Left hindlimb (tissue), 1 donor: Measurements from ENCODE around the gene L3HYPDH.
"Not testable (repeated sequence)": the region's sequence is repeated elsewhere in the genome, so short reads cannot be mapped to it uniquely, and the experiment has no call there.

Experiments
- DNase-seq: peaks from one replicate; pipeline ENCODE4 v3.0.0-alpha.2; 2018

Gene L3HYPDH

DNA sequence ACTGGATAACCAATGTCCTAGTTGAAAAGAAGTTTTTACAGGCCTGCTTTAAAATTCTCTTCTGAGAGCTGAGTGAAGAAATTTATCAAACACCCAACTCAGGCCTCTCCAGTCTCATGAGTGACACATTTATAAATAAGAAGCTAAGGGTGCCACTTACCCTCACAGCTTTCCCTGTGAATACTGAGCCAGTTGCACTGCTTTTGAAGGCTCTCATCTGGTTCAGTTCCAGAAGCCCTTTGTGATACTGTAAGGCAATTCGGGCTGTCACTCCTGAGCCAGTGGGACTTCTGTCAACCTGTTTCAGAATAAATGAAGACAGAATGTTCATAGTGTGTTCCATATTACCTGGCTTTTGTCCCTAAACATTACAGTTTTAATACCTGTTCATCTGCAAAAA, 8.5 kb downstream of the L3HYPDH start:
- DNase-seq, result no peak

DNA sequence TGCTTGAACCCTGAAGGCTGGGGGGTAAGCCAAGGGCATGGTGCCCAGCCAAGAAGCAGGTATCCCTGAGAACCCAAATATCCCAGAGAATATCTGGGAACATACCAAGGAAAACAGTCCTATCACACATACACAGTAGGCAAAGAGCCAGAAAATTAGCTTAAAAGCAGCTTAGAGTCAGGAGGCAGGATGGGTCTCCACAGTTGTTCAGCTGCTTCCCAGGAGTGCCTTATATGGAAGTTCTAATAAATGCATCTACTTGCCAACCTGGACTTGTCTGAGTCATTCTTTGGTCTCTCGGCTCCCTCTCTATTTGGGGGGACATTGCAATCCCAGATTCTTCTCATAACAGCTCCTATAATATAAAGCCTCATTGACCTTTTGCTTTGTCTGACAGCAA, 10.0 kb downstream of the L3HYPDH start:
- DNase-seq, result no peak

DNA sequence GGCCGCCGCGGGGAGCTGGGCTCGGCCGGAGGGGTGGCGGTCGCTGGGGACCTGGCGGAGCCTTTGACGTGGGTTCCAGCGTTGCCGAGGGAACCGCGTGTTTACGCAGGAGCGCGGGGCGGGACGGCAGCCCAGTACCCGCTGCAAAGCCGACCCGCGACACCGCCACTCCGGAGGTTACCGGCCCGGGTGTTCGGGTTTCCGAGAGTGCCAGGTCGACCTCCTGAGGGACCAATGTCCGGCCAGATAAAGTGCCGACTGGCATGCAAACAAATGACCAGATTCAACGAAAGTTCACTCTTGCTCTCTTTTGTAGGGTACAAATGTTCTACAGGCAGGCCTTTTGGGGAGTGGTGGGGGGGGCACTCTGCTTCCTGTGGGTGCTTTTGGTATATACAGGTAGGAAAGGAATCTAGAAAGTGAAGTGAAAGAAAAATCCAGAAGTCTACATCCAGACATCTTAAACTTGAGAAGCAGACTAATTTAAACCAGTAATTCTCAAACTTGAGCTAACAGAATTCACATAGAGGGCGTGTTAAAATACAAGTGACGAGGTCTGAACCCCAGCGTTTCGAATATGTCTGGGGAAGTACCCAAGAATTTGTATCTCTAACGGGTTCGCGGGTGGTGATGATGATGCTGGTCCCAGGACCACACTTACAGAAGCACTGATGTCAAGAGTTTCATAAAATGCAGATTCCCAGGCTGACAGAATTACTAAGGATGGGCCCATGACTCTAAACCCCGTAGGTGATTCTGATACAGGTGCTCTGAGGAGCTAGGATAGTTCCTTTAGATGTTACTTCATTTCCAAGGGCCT, 18.7 kb downstream of the L3HYPDH start, which contains the start of gene GPR135:
GPR135 (minus strand) TSS at position 65 of the 820 bp plus-strand sequence. CDS start 154 bp downstream, outside the sequence.
- DNase-seq, result no peak

DNA sequence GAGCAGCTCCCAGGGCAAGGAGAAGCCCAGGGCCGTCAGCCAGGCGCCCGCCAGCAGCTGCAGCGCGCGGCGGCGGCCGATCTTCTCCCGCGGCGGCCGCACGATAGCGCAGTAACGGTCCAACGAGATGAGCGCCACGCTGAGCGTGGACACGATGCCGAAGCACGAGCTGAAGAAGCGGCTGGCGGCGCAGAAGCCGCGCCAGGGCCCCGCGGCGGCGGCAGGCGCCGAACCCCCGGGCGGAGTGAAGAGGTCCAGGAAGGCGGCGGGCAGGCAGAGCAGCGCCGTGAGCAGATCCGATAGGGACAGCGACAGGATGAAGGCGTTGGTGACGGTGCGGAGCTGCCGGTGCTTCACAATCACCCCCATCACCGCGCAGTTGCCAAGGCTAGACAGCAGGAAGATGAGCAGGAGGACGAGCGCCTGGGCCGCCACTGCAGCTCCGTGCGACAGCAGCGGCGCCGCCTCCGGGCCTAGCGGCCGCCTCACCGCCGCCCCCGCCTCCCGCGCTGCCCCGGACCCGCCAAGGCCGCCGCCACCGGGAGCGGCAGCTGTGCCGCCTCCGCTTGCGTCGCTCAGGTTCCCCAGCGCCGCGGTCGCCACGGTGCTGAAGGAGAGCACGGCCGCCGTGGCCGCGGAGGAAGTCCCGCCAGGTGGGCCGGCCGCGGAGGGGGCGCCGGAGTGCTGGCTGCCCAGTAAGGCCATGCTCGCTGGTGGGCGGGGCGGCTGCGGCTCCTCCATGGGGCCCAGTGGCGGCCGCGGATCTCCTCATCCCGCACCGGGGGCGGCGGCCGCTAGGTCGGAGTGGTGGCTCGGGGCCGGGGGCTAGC, 19.5 kb downstream of the L3HYPDH start:
- peak; percentile 84 for DNase-seq

DNA sequence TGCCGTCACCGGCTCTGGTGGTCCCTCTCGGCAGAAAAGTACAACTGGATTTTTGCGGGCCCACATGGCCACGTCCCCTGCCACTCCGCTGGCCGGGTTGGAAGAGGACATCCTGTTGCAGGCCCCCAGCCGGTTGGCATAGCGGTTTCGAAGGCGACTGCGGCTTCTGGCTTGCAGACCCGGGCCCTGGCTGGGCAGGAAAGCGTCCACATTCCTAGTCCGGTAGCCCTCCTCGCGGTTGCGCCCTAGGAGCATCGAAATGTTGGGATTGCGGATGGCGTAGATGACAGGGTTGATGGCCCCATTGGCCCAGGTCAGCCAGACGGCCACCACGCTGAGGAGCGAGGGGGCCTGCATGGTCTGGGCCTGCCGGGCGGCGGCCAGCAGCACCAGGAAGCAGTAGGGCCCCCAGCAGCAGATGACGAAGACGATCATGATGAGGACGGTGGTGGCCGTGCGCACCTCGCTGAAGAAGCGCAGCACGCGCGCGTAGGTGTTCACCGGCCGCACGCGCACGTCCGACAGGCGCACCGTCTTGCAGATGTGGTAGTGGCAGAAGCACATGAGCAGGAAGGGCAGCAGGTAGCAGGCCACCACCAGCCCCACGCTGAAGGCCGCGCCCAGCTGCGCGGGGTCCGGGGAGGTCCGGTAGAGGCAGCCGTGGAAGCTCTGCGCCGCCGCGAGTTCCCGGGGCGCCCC, 20.3 kb downstream of the L3HYPDH start:
- DNase-seq, result peak; percentile 32

DNA sequence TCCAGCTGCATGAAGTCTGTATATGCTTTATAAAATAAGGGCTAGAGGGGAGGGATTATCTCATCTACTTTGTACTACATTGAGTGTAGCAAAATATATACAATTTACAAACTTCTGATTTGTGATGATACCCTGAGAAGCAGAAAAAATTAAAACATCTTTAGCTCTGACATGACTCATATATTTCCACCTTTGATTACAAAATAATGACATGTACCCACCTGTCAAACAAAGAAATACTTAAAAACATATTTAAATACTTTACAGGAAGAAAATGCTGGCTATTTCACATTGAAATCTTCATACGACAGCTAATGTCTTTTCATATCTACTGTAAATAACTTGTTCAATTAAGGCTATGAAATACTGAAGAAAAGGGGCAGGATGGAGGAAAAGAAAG, 22.3 kb downstream of the L3HYPDH start:
- DNase-seq, result no peak

DNA sequence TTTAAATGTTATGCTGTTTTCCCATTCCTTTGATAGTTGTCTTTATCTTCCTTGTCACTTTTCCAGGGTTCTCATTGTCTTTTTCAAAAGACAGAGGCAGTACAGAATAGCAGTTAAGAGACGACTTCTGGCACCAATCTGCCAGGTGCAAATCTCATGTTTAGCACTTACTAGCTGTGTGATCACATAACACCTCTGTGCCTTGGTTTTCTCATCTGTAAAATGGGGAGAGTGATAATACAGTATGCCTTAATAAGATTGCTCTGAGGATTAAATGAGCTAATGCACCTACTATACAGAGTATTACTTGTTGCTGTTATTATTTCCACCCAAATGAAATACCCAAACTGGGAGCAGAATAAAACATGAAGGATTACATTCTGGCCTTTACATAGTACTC, 23.8 kb downstream of the L3HYPDH start:
- DNase-seq, result no peak

DNA sequence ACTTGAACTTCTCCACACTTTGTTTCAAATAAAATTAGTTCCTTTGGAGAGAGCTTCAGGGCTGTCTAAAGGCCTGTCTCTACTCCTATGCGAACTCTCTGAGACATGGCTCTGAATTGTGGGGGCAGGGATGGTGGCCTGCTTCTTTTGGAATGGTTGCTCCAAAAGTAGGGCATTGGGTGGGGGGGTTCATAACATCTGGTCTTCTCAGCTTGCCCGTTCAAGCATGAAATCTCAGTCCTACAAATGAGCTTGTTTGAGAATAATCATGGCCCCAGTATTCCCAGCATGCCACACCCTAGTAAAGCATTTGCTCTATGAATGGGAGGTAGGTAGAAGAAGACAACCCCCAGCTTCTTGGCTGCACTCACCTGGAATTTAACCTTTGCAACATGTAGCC, 25.7 kb downstream of the L3HYPDH start:
- no peak for DNase-seq

DNA sequence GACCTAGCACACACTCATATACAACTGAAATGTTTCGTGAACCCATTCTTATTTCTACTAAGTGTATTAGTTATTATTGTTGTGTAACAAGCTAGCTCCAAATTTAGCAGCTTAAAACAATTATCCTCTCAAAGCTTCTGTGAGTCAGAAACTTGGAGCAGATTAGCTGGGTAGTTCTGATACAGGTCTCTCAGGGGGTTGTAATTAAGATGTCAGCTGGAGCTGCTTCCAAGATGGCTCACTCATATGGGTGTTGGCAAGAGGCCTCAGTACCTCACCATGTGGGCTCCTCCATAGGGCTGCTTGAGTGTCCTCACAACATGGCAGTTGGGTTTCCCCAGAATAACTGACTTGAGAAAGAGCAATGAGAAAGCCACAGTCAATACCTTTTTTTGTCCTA, 28.8 kb downstream of the L3HYPDH start:
- no peak for DNase-seq

DNA sequence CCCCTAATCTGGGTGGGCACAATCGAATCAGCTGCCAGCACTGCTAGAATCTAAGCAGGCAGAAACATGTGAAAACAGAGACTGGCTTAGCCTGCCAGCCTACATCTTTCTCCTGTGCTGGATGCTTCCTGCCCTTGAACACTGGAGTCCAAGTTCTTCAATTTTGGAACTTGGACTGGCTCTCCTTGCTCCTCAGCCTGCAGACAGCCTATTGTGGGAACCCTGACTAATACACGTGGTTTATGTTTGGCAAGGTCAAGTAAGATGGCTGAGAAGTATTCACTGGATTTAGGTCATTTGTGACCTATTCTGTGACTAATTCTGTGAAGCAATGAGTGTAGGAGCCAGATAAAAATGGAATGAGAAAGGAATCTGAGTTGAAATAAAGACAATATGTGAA, 30.1 kb downstream of the L3HYPDH start:
- DNase-seq, result no peak

DNA sequence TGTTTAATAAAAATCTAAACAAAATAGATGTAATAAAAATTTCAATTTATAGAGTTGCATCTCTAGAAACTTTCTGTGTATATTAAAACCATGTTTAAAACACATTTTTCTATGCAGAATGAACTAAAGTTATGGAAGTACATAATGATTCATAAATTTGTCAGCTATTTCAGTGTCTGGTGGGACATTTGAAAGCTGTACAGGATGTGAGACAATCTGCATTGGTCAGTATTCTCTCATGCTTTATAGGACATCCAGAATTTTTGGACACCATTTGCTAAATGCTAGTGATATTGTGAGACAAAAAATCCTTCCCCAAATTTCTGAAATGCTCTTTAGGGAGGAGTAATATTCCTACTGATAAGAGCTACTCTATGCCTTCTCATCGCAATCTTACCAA, 32.4 kb downstream of the L3HYPDH start:
- DNase-seq, result no peak

DNA sequence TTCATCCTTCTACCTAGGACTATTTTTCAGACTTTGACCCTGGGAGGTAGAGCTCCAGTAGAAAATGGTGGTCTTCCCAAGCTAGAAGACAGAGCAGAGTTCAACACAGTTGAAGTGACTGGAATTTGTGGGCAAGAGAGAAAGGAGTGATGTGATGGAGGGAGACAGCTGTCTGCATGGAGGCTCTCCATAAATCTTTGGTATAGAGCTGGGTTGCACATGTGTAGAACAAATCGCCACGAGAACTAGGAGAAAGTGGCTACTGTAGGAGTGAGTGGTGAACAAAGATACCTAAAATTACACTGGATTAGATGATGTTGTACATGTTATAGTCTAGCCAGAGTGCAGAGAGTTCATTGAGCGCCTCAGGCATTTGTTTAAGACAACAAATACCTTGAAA, 33.5 kb downstream of the L3HYPDH start:
- DNase-seq, result no peak

DNA sequence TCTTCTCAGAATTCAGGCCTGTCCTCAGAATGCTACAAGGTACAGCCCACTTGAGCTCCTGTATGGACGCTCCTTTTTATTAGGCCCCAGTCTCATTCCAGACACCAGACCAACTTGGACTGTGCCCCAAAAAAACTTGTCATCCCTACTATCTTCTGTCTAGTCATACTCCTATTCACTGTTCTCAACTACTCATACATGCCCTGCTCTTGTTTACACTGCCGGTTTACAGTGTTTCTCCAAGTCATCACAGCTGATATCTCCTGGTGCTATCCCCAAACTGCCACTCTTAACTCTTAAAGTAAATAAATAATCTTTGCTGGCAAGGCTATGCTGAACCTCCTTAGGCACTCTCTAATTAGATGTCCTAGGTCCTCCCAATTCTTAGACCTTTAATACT, 35.5 kb downstream of the L3HYPDH start:
- DNase-seq, result not testable (repeated sequence)

DNA sequence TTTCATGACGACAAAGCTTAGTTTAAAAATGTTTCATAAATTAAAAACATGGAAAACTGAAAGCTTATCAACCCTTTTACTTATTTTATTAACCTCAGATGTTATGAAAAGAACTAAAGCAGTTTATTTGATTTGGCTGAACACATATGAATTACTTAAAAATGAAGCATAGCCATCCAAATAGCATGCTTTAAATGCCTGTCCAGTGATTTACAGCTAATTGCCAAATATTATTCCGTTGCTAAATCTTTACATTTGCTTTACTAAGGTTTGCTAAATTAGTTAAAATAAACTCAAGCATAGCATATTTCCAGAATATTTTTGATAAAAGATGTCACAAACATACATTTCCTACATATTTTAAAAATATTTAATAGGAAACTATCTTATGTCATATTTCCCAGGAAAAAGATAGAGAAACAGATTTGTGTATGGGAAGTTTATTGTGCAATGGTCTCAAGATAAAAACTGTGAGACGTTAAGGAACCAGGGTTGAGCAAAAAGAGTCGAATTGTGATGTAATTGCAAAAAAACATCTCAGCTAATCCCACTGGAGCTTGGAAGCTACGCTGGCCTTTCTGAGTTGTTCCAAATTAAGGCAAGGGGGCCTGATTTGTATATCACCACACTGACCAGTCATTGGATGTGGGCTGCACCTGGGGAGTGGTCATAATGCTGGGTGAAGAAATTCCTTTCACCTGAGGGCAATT, 44.8 kb downstream of the L3HYPDH start:
- DNase-seq, result no peak

DNA sequence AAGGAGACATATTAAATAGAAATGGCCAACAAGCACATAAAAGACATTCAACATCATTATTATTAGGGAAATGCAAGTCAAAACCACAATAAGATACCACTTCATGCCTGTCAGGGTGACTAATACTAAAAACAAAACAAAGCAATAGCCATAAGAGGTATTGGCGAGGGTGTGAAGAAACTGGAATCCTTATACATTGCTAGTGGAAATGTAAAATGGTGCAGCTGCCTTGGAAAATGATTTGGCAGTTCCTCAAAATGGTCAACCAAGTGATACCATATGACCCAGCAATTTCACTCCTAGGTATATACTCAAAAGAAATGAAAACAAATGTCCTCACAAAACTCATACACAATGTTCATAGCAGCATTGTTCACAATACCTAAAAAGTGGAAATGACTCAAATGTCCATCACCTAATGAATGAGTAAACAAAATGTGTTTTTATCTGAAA, 46.0 kb downstream of the L3HYPDH start:
- DNase-seq, result no peak

DNA sequence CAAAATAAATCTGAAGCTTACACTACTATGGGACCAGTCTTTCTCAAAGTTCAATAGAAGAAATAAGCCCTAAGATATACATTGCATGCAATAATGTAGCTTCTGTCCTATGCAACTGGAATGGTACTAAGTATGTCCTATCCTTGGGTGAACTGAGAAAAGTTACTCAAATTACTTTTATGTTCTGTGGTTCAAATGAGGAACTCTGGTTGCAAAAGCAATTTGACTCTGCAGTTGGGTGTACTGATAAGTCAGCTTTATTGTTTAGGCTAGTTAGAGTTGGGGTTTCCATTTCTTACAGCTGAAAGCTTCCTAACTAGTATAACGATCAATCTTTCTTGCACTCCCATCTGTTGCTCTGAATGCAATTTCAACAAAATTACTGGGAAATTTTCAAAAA, 48.2 kb downstream of the L3HYPDH start:
- DNase-seq, result no peak

DNA sequence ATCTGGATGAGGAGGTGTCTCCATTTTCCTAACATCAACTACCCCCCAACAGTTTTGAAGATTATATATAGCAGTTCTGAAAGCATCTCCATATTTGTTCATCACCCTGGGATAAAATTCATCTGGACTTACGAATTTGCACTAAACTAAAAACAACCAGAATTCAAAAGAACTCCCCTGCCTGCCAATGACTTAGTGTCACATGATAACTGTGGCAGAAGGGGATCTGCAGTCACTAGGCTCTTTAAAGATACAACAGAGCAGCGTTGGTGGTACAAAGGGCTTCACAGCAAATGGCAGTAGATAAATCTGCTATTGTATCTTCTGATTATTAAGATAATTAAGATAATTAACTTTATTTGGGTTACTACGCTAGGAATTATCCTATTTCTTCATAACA, 49.1 kb downstream of the L3HYPDH start:
- no peak for DNase-seq

DNA sequence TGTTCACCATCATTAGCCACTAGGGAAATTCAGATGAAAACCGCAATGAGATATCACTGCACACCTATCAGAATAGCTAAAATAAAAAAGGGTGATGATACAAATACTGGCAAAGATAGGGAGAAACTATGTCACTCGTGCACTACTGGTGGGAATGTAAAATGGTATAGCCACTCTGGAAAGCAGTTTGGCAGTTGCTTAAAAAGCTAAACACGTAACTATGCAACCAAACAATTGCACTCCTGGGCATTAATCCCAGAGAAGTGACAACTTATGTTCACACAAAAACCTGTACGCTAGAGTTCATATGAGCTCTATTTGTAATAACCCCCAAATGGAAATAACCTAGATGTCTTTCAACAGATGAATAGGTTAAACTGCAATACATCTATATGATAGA, 54.4 kb downstream of the L3HYPDH start:
- DNase-seq, result no peak

DNA sequence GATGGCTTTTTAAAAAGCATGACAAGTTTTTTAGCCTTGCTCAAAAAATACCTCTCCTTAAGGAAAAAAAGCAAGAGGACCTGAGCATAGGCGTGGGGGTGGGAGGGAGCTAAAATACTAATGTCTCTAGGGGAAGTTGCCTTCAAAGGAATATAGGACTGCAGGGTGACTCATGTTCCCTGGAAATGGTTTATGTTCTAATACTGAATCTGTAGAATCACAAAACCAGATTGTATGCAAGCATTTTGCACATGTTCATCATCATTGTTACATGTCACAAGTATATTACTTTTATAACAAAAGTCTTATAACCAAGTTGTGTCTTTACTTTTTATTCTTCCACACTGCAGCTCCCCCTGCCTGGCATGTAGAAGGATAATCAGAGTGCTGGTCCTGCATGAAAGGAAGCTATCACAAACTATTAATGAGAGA, 55.6 kb downstream of the L3HYPDH start:
- peak; percentile 40 for DNase-seq

DNA sequence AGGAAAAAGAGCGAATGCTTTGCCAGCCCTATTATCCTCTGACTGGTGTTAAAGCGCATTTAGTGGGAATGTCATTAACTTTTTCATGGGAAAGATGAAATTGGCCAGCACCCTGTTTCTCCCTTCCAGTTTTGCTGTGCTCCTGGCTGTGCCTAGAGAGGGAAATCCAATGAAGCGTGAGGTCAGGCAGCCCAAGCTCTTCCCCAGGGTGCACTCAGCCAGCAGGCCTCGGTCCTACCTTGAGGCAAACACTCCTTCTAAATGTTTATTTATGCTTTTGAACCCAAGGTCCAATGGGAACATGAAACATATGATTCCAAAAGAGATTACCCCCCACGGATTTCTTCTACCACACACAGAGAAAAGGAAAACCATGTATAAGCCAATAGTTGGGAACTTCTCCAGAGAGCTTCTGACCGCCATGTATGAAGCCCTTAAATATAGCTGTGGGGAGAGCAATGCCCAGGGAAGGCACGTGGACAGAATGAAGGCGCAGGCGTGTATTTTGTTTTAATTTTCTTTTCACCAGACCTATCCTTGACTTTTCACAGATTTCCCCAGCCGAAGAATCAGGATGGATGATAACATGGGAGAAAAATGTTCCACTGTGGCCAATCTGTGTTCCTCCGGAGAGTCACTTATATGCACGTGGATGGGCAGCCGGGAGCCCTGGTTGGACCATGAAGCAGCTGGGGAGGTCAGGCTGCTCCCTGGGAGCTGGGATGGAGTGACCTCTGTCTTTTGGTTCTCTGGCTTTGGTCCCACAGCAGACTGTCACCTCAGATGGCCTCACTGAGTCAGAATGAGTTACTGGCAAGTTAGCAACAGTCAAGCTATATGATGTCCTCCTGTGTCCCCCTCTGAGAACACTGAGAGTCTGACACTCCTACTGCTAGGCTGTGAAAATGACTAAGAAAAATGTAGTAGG, 56.3 kb downstream of the L3HYPDH start:
- no peak for DNase-seq

DNA sequence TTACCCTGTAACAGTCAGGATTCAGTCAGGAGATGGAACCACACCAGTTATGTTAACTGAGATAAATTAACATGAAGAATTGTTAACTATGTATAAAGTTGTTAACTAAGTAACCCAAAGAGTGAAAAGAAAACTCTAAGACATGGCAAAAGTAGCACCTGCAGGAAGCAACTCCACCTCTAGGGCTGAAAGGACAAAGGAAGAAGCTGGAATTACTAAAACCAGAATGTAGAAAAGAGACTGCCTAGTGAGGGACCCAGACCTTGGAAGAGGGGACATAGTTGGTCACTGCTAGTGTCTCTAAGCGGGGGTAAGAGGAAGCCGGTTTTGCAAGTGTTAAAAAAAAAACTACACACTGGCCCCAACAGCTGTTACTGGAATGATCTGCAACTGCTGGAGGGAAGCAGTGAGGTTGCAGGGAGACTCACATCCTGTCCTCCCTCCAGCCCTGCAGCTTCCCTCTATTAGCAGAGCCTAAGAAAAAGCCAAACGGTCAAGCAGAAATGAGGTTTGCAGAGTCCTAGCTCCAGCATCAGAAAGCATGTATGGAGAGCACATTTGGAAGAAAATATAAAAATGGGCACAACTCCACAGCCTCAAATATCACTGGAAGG, 58.8 kb downstream of the L3HYPDH start:
- DNase-seq, result peak; percentile 50
